ENCODE results near the gene CACNB2.

DNA sequence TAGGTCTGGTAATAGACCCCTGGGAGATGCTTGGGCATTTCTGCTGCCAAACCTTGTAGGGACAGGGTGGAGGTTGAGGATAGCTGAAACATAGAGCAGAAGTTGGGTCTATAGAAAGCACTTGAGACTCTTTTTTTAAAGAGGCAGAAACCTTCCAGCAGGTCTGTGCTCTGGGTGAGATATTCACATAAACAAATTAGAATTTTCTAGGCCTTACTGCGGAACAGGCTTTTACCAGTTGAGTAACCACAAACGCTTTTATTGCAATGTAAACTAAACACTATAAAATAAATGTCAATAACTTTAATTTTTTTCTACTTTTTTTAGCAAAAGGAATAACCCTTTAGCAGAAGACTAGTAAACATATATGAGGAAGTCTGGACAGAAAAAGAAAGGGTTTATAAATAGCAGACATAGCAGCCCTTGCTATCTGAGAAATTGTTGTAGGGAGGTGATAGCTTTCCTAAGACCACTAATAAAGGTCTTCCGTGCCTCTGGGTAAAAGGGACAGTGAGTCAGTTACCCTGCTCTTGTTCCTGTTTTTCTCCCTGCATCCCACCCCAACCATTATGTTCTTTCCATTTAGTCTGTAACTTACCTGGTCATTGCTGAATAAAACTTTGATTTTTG lies 38.7 kb downstream of the CACNB2 start:
- no peak for TF ChIP-seq POLR2A (IDR thresholded peaks at IDR 0.05; ENCODE audit: extremely low read depth, insufficient read length)
- TF ChIP-seq, protein P1, sequence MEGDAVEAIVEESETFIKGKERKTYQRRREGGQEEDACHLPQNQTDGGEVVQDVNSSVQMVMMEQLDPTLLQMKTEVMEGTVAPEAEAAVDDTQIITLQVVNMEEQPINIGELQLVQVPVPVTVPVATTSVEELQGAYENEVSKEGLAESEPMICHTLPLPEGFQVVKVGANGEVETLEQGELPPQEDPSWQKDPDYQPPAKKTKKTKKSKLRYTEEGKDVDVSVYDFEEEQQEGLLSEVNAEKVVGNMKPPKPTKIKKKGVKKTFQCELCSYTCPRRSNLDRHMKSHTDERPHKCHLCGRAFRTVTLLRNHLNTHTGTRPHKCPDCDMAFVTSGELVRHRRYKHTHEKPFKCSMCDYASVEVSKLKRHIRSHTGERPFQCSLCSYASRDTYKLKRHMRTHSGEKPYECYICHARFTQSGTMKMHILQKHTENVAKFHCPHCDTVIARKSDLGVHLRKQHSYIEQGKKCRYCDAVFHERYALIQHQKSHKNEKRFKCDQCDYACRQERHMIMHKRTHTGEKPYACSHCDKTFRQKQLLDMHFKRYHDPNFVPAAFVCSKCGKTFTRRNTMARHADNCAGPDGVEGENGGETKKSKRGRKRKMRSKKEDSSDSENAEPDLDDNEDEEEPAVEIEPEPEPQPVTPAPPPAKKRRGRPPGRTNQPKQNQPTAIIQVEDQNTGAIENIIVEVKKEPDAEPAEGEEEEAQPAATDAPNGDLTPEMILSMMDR (IDR thresholded peaks at IDR 0.05; ENCODE audit: low read depth, low read length), result no peak
- TF ChIP-seq MYC (IDR thresholded peaks at IDR 0.05; ENCODE audit: low read depth, low read length), result no peak

All from NB4 (cell line).